Astrocyte (in vitro differentiated cells and primary cell): ENCODE measurements around the gene DLK2.
"Not testable (repeated sequence)": the region's sequence is repeated elsewhere in the genome, so short reads cannot be mapped to it uniquely, and the experiment has no call there.

Experiments used
- EZH2 ChIP-seq: IDR thresholded peaks from 2 replicates; pipeline ENCODE4 v1.6.1; 2012; ENCODE audit warnings: mild to moderate bottlenecking, low read length, inconsistent platforms; ENCODE audit not compliant: insufficient read depth
- TF ChIP-seq, protein P1 (sequence below): IDR thresholded peaks from 2 replicates; pipeline ENCODE4 v1.5.1; 2011; ENCODE audit warnings: low read depth, mild to moderate bottlenecking, inconsistent platforms, low read length, moderate library complexity; ENCODE audit not compliant: insufficient read depth

DNA sequence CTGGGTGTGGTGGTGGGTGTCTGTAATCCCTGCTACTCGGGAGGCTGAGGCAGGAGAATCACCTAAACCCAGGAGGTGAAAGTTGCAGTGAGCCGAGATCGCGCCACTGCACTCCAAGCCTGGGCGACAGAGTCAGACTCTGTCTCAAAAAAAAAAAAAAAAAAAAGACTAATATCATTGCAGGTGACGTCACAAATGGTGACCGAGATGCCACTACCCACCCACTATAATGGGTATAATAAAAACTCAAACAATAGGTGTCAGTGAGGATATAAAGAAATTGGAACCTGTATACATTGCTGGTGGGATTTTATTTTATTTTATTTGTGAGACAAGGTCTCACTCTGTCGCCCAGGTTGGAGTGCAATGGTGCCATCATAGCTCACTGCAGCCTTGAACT lies 40.1 kb downstream of the DLK2 start:
- TF ChIP-seq, protein P1, sequence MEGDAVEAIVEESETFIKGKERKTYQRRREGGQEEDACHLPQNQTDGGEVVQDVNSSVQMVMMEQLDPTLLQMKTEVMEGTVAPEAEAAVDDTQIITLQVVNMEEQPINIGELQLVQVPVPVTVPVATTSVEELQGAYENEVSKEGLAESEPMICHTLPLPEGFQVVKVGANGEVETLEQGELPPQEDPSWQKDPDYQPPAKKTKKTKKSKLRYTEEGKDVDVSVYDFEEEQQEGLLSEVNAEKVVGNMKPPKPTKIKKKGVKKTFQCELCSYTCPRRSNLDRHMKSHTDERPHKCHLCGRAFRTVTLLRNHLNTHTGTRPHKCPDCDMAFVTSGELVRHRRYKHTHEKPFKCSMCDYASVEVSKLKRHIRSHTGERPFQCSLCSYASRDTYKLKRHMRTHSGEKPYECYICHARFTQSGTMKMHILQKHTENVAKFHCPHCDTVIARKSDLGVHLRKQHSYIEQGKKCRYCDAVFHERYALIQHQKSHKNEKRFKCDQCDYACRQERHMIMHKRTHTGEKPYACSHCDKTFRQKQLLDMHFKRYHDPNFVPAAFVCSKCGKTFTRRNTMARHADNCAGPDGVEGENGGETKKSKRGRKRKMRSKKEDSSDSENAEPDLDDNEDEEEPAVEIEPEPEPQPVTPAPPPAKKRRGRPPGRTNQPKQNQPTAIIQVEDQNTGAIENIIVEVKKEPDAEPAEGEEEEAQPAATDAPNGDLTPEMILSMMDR = not testable (repeated sequence)
- TF ChIP-seq EZH2 = not testable (repeated sequence)
